MCF 10A (cell line): ENCODE results near the gene ARHGEF28. TPM values are rescaled to one million over a fixed set of nuclear protein-coding genes. Genes with fewer than 3 reads are reported as not detected.

Experiments
- BruUV-seq: library from RNA; stranded (reverse); fragments of 400-500 nt; replicated peaks from 2 replicates; lab custom pipeline; 2021; lab: Mats Ljungman, UMichigan
- CTCF ChIA-PET: fragments of 300-600 bp; sonication (Branson Sonifier 250); formaldehyde crosslinking; extraction: SDS; loops from one replicate; lab custom pipeline; 2021; ENCODE audit warnings: antibody characterized with exemption, inconsistent platforms; lab: Yijun Ruan, JAX
- POLR2A ChIA-PET: fragments of 300-600, 350-650 bp; sonication (Branson Sonifier 250); formaldehyde crosslinking; extraction: SDS; loops from one replicate; lab custom pipeline; 2020; ENCODE audit warnings: antibody characterized with exemption, inconsistent platforms; lab: Yijun Ruan, JAX
- DNase-seq: peaks from one replicate; pipeline ENCODE4 v3.0.0-alpha.2; 2018; ENCODE audit not compliant: unreplicated experiment
- H3K27ac Mint-ChIP-seq: one replicate; pipeline ENCODE4 v1.8.0; 2022; ENCODE audit warnings: mild to moderate bottlenecking, low read depth, mixed read lengths; ENCODE audit not compliant: unreplicated experiment
- H3K27me3 Mint-ChIP-seq: one replicate; pipeline ENCODE4 v1.8.0; 2022; ENCODE audit warnings: mixed read lengths; ENCODE audit not compliant: insufficient read depth, unreplicated experiment
- H3K36me3 Mint-ChIP-seq: one replicate; pipeline ENCODE4 v1.8.0; 2022; ENCODE audit warnings: mild to moderate bottlenecking, moderate library complexity, mixed read lengths; ENCODE audit not compliant: insufficient read depth, unreplicated experiment
- H3K4me1 Mint-ChIP-seq: one replicate; pipeline ENCODE4 v1.8.0; 2022; ENCODE audit warnings: mixed read lengths; ENCODE audit not compliant: insufficient read depth, unreplicated experiment
- H3K4me3 Mint-ChIP-seq: one replicate; pipeline ENCODE4 v1.8.0; 2022; ENCODE audit warnings: mild to moderate bottlenecking, moderate library complexity, mixed read lengths; ENCODE audit not compliant: unreplicated experiment
- H3K9me3 Mint-ChIP-seq: one replicate; pipeline ENCODE4 v1.8.0; 2022; ENCODE audit warnings: mixed read lengths; ENCODE audit not compliant: unreplicated experiment
- intact Hi-C: fragments of 100-400 bp; cut with micrococcal nuclease; formaldehyde crosslinking; loops from 2 replicates; pipeline ENCODE4 v1.14.1; 2022
- total RNA-seq: library from RNA; stranded (reverse); gene quantifications from 2 replicates; pipeline ENCODE4 v1.2.3, GENCODE V29; 2022
- TF ChIP-seq, protein P1 (sequence below): fragments of 200-600 bp; IDR thresholded peaks from one replicate; pipeline ENCODE4 v1.8.0; 2022; ENCODE audit warnings: antibody characterized with exemption, mild to moderate bottlenecking; ENCODE audit not compliant: unreplicated experiment

The ARHGEF28 gene
- total RNA-seq, 1 experiment from 2014 or later: 34.8 TPM

- H3K27ac Mint-ChIP-seq: peak overlapping the region; percentile 74
- CTCF ChIA-PET: interaction anchor here (2.4 kb wide), 1 partner anchor 741 kb away, joined by 102 read pairs; the partner anchor contains the start of gene ENC1
- DNase-seq: peak; percentile 97
Observed at GRCh38 chr5:73901043-73901442, 275.0 kb downstream of the ARHGEF28 start.

GRCh38 chr5:73901455-73901854 is 275.5 kb downstream of the ARHGEF28 start:
- POLR2A ChIA-PET: interaction anchor here (0.6 to 3.3 kb wide), 4 partner anchors 87 to 1144 kb away, joined by 3 to 34 read pairs (median 4); partner anchors contain the start of gene ENC1

More at GRCh38 chr5:73901043-73901442, 275.0 kb downstream of the ARHGEF28 start:
- Mint-ChIP-seq H3K9me3 (no peaks in the 10 kb centered on the region), H3K27me3 (no peaks in the 10 kb centered on the region), H3K4me3 (peak overlapping the region; percentile 20), H3K4me1 (peaks cover 15% of the 10 kb centered on the region), H3K36me3 (peaks cover 57% of the 10 kb centered on the region)
- TF ChIP-seq, protein P1, sequence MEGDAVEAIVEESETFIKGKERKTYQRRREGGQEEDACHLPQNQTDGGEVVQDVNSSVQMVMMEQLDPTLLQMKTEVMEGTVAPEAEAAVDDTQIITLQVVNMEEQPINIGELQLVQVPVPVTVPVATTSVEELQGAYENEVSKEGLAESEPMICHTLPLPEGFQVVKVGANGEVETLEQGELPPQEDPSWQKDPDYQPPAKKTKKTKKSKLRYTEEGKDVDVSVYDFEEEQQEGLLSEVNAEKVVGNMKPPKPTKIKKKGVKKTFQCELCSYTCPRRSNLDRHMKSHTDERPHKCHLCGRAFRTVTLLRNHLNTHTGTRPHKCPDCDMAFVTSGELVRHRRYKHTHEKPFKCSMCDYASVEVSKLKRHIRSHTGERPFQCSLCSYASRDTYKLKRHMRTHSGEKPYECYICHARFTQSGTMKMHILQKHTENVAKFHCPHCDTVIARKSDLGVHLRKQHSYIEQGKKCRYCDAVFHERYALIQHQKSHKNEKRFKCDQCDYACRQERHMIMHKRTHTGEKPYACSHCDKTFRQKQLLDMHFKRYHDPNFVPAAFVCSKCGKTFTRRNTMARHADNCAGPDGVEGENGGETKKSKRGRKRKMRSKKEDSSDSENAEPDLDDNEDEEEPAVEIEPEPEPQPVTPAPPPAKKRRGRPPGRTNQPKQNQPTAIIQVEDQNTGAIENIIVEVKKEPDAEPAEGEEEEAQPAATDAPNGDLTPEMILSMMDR: no peak
- intact Hi-C loops: loop anchor here (2.0 to 5.0 kb wide), 2 partner anchors 226 to 310 kb away; no protein-coding TSS in a partner anchor
- POLR2A ChIA-PET: interaction anchor here (0.9 to 3.3 kb wide), 2 partner anchors 87 to 741 kb away, joined by 4 to 34 read pairs; partner anchors contain the start of gene ENC1
- BruUV-seq: no TSS peak

DNA sequence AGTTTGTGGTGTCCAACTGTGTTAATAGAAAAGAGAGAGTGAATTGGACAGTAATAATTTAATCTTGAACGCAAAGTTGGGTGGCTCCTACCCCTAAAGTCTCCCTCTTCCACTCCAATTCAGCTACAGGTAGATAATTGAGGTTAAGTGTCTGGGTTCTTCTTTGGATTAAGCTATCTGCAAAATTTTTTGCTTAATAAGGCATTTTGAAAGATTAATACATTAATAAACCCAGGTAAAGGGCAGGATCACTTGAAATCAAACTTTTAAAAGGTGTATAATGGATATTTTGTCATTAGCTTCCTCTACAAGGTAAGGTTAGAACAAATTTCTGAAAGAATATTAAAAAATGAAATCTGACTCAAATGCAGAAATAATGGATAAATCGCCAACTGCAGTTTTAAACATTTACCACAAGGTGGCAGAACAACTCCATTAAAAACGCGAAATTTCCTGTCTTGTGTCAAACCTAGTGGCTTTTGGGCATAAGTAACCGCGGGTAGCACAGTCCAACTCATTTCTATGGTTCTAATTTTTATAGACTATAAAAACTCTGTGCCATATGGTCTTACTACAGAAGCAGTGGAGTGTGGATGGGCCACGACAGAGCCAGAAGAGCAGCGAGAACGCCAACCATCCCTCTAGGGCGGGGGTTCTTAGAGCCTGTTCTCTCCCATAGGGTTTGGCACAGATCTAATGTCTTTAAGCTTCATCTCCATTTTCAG is 276.5 kb downstream of the ARHGEF28 start:
- H3K27ac Mint-ChIP-seq: peak overlapping the region; percentile 74
- intact Hi-C loops: loop anchor here (1.0 to 5.0 kb wide), 4 partner anchors 133 to 747 kb away; no protein-coding TSS in a partner anchor
- peaks cover 51% of the 10 kb centered on the region for H3K36me3 Mint-ChIP-seq
- TF ChIP-seq, protein P1: peak; percentile 59
- DNase-seq: peak; percentile 75
- H3K27me3 Mint-ChIP-seq: no peaks in the 10 kb centered on the region
- peaks cover 15% of the 10 kb centered on the region for H3K4me1 Mint-ChIP-seq
- BruUV-seq: no TSS peak
- POLR2A ChIA-PET: interaction anchor here (0.6 to 3.3 kb wide), 4 partner anchors 131 to 1143 kb away, joined by 3 to 34 read pairs (median 4); partner anchors contain the start of gene ENC1
- no peak overlapping the region for H3K4me3 Mint-ChIP-seq
- CTCF ChIA-PET: interaction anchor here (0.5 to 2.4 kb wide), 49 partner anchors 9 to 1022 kb away, joined by 3 to 102 read pairs (median 3); partner anchors contain the start of gene ENC1
- H3K9me3 Mint-ChIP-seq: no peaks in the 10 kb centered on the region

More at GRCh38 chr5:73901455-73901854, 275.5 kb downstream of the ARHGEF28 start:
- intact Hi-C loops: loop anchor here (2.0 to 5.0 kb wide), 2 partner anchors 226 to 311 kb away; no protein-coding TSS in a partner anchor
- no peaks in the 10 kb centered on the region for H3K9me3 Mint-ChIP-seq
- H3K4me1 Mint-ChIP-seq: peaks cover 15% of the 10 kb centered on the region
- CTCF ChIA-PET: interaction anchor here (0.6 to 2.4 kb wide), 17 partner anchors 9 to 772 kb away, joined by 3 to 102 read pairs (median 4); partner anchors contain the start of gene ENC1
- TF ChIP-seq, protein P1: no peak
- peak overlapping the region; percentile 74 for H3K27ac Mint-ChIP-seq
- no peaks in the 10 kb centered on the region for H3K27me3 Mint-ChIP-seq
- H3K4me3 Mint-ChIP-seq: peak overlapping the region; percentile 22
- BruUV-seq: no TSS peak
- peaks cover 54% of the 10 kb centered on the region for H3K36me3 Mint-ChIP-seq
- peak; percentile 23 for DNase-seq

DNA sequence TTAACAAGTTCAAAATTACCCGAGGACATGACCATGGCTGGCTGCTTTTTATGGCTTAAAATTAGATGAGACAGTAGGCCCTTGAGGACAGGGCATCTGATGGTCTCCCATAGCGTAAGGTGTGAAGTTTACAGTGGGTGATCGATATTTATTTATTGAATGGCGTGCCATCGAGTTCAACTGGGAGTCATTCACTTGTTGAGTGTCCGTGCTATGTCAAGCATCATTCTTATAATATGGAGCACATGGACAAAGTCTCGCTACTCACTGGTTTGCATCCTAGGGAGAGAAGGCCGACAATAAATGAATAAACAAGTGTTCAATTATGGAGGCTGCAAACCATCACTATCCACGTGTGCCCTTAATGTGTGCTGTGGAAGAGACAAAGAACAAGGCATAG is 277.2 kb downstream of the ARHGEF28 start:
- no peak overlapping the region for H3K27ac Mint-ChIP-seq
- peaks cover 15% of the 10 kb centered on the region for H3K4me1 Mint-ChIP-seq
- H3K9me3 Mint-ChIP-seq: no peaks in the 10 kb centered on the region
- ChIA-PET CTCF (interaction anchor here (0.5 to 2.4 kb wide), 19 partner anchors 8 to 1021 kb away, joined by 3 to 102 read pairs (median 3); partner anchors contain the start of gene ENC1), POLR2A (interaction anchor here (0.5 to 3.3 kb wide), 2 partner anchors 237 to 739 kb away, joined by 3 to 34 read pairs; partner anchors contain the start of gene ENC1)
- no TSS peak for BruUV-seq
- no peaks in the 10 kb centered on the region for H3K27me3 Mint-ChIP-seq
- no peak for DNase-seq
- no peak overlapping the region for H3K4me3 Mint-ChIP-seq
- TF ChIP-seq, protein P1: no peak
- intact Hi-C loops: loop anchor here (5.0 kb wide), 1 partner anchor 224 kb away; no protein-coding TSS in a partner anchor
- peaks cover 49% of the 10 kb centered on the region for H3K36me3 Mint-ChIP-seq
